DOHH2 (cell line): ENCODE data around the gene VWA5B1.

Experiments
- H3F3A ChIP-seq: fragments of 200-600 bp; sonication (generic), shearing (Covaris generic); 2 replicates; pipeline ENCODE4 v1.6.0; 2016; ENCODE audit warnings: antibody characterized with exemption, mild to moderate bottlenecking; ENCODE audit not compliant: control insufficient read depth, insufficient read depth
- H3K27ac ChIP-seq: fragments of 200-600 bp; sonication (generic); 2 replicates; pipeline ENCODE4 v1.5.1; 2014; ENCODE audit warnings: low read depth, mild to moderate bottlenecking, low read length, moderate library complexity
- H3K27me3 ChIP-seq: fragments of 200-600 bp; sonication (generic); 2 replicates; pipeline ENCODE4 v1.6.1; 2014; ENCODE audit warnings: mild to moderate bottlenecking, low read length, mixed read lengths; ENCODE audit not compliant: control insufficient read depth
- H3K36me3 ChIP-seq: fragments of 200-600 bp; sonication (generic); 2 replicates; pipeline ENCODE4 v1.6.1; 2014; ENCODE audit warnings: mild to moderate bottlenecking, low read length, moderate library complexity, mixed read lengths; ENCODE audit not compliant: control insufficient read depth
- H3K4me1 ChIP-seq: fragments of 200-600 bp; sonication (generic); 2 replicates; pipeline ENCODE4 v1.6.1; 2014; ENCODE audit warnings: mild to moderate bottlenecking, low read length, mixed read lengths; ENCODE audit not compliant: control insufficient read depth
- H3K4me2 ChIP-seq: fragments of 200-600 bp; sonication (generic); 2 replicates; pipeline ENCODE4 v1.6.0; 2014; ENCODE audit warnings: mild to moderate bottlenecking, low read length, moderate library complexity
- H3K4me3 ChIP-seq: fragments of 200-600 bp; sonication (generic); 2 replicates; pipeline ENCODE4 v1.5.1; 2014; ENCODE audit warnings: mild to moderate bottlenecking, low read length, mixed read lengths
- H3K79me2 ChIP-seq: fragments of 200-600 bp; sonication (generic); 2 replicates; pipeline ENCODE4 v1.6.1; 2014; ENCODE audit warnings: mild to moderate bottlenecking, low read length, mixed read lengths; ENCODE audit not compliant: control insufficient read depth
- H3K9me2 ChIP-seq: fragments of 200-600 bp; sonication (generic); replicated peaks from 2 replicates; pipeline ENCODE4 v1.6.1; 2014; ENCODE audit warnings: mild to moderate bottlenecking, low read length, mixed read lengths; ENCODE audit not compliant: control insufficient read depth
- H3K9me3 ChIP-seq: fragments of 200-600 bp; sonication (generic); 2 replicates; pipeline ENCODE4 v1.6.1; 2014; ENCODE audit warnings: antibody characterized with exemption, low read length, mixed read lengths; ENCODE audit not compliant: control insufficient read depth, insufficient read depth
- H4K20me1 ChIP-seq: fragments of 200-600 bp; sonication (generic); 2 replicates; pipeline ENCODE4 v1.6.0; 2014; ENCODE audit warnings: low read depth, mild to moderate bottlenecking, antibody characterized with exemption, low read length, moderate library complexity; ENCODE audit not compliant: control insufficient read depth, insufficient read depth
- CTCF ChIP-seq: fragments of 200-600 bp; sonication (generic); IDR thresholded peaks from one replicate; pipeline ENCODE4 v1.5.1; 2014; ENCODE audit warnings: antibody characterized with exemption, mild to moderate bottlenecking, low read depth, low read length; ENCODE audit not compliant: poor library complexity, severe bottlenecking
- EZH2phosphoT487 ChIP-seq: fragments of 200-600 bp; sonication (generic); IDR thresholded peaks from 2 replicates; pipeline ENCODE4 v1.6.1; 2017; ENCODE audit warnings: borderline replicate concordance, mild to moderate bottlenecking, antibody characterized with exemption, low read length, moderate library complexity, mixed read lengths

The VWA5B1 gene

GRCh38 chr1:20290624-20291597, at the start of gene VWA5B1:
TSS of gene VWA5B1 (plus strand) at chr1:20290875. CDS start at chr1:20310602, 19,727 bp downstream.
- Histone ChIP-seq H3K9me3 (no peaks in the 10 kb centered on the region), H3K36me3 (no peaks in the 10 kb centered on the region), H3K27me3 (no peaks in the 10 kb centered on the region), H3K9me2 (no peaks in the 10 kb centered on the region), H3F3A (no peaks in the 10 kb centered on the region), H3K4me1 (no peaks in the 10 kb centered on the region), H3K4me2 (no peak within 1 kb of the TSS), H3K79me2 (no peaks in the 10 kb centered on the region), H4K20me1 (no peaks in the 10 kb centered on the region), H3K4me3 (no peak within 1 kb of the TSS), H3K27ac (no peak within 1 kb of the TSS)
- TF ChIP-seq CTCF (no peak), EZH2phosphoT487 (no peak)

GRCh38 chr1:20242890-20243479, 47.7 kb upstream of the VWA5B1 start:
- Histone ChIP-seq H3K9me3 (no peaks in the 10 kb centered on the region), H3K79me2 (no peaks in the 10 kb centered on the region), H3K36me3 (no peaks in the 10 kb centered on the region), H3K9me2 (no peaks in the 10 kb centered on the region), H4K20me1 (no peaks in the 10 kb centered on the region), H3K27ac (no peak overlapping the region), H3K4me2 (no peak overlapping the region), H3F3A (no peaks in the 10 kb centered on the region), H3K27me3 (peaks cover 15% of the 10 kb centered on the region), H3K4me1 (no peaks in the 10 kb centered on the region), H3K4me3 (no peak overlapping the region)
- TF ChIP-seq CTCF (no peak), EZH2phosphoT487 (no peak)

- Histone ChIP-seq H3K79me2 (no peaks in the 10 kb centered on the region), H3K4me2 (no peak overlapping the region), H3K27ac (no peak overlapping the region), H4K20me1 (no peaks in the 10 kb centered on the region), H3K9me3 (no peaks in the 10 kb centered on the region), H3K36me3 (no peaks in the 10 kb centered on the region), H3K27me3 (peaks cover 14% of the 10 kb centered on the region), H3K4me3 (no peak overlapping the region), H3K9me2 (no peaks in the 10 kb centered on the region), H3F3A (no peaks in the 10 kb centered on the region), H3K4me1 (no peaks in the 10 kb centered on the region)
- TF ChIP-seq CTCF (no peak), EZH2phosphoT487 (no peak)
Measured at GRCh38 chr1:20248971-20249612, 41.6 kb upstream of the VWA5B1 start.
